Measurements from ENCODE around the gene BTN3A1. TPM values are rescaled to one million over a fixed set of nuclear protein-coding genes. Genes with fewer than 3 reads are reported as not detected.

Gene BTN3A1
- total RNA-seq (2022) (2.0 and 2.6 TPM in 2 replicates), Bru-seq, nascent RNA (percentile 40 among the genes with signal in this experiment), BruChase-seq, experiment 1, labeled RNA remaining after a 2-hour chase (percentile 37 among the genes with signal in this experiment), BruChase-seq, experiment 2, labeled RNA remaining after a 6-hour chase (percentile 36 among the genes with signal in this experiment)
- long read RNA-seq, partial matches to known transcripts = 0 of 1 reads
- long read RNA-seq, other reads (novel, unspliced or antisense) = 1 of 1 reads

- Histone ChIP-seq H3K4me1 (0 out of 2 replicates have a peak, but pooled peaks cover 3% of the 10 kb centered on the region), H3K4me3 (ENCODE audit: low read depth, low read length) (peak within 1 kb of the TSS; percentile 60), H3K36me3 (ENCODE audit: control insufficient read depth, insufficient read depth, low read length) (no peaks in the 10 kb centered on the region), H3K9me3 (no peaks in the 10 kb centered on the region), H3K27me3 (replicated peaks; ENCODE audit: control insufficient read depth, insufficient read depth, low read length) (no peaks in the 10 kb centered on the region)
- Mint-ChIP-seq H3K9me3 (ENCODE audit: unreplicated experiment) (no peaks in the 10 kb centered on the region), H3K27me3 (ENCODE audit: insufficient read depth, unreplicated experiment) (no peaks in the 10 kb centered on the region), H3K27ac (ENCODE audit: unreplicated experiment) (peak within 1 kb of the TSS; percentile 2), H3K4me3 (ENCODE audit: unreplicated experiment) (peak within 1 kb of the TSS; percentile 68), H3K4me1 (ENCODE audit: low read depth, unreplicated experiment) (no peaks in the 10 kb centered on the region), H3K36me3 (ENCODE audit: insufficient read depth, unreplicated experiment) (no peaks in the 10 kb centered on the region)
- peak; percentile 52 to 59 for DNase-seq
- intact Hi-C loops (cut with micrococcal nuclease; ENCODE audit: unreplicated experiment) = loop anchor here (1.0 kb wide), 1 partner anchor 14 kb away; no protein-coding TSS in a partner anchor
- BruUV-seq (replicated peaks) = no TSS peak
- TF ChIP-seq, protein P1, sequence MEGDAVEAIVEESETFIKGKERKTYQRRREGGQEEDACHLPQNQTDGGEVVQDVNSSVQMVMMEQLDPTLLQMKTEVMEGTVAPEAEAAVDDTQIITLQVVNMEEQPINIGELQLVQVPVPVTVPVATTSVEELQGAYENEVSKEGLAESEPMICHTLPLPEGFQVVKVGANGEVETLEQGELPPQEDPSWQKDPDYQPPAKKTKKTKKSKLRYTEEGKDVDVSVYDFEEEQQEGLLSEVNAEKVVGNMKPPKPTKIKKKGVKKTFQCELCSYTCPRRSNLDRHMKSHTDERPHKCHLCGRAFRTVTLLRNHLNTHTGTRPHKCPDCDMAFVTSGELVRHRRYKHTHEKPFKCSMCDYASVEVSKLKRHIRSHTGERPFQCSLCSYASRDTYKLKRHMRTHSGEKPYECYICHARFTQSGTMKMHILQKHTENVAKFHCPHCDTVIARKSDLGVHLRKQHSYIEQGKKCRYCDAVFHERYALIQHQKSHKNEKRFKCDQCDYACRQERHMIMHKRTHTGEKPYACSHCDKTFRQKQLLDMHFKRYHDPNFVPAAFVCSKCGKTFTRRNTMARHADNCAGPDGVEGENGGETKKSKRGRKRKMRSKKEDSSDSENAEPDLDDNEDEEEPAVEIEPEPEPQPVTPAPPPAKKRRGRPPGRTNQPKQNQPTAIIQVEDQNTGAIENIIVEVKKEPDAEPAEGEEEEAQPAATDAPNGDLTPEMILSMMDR (IDR thresholded peaks at IDR 0.05; ENCODE audit: insufficient read depth in 1 of 2, low read depth in 1 of 2, low read length in 1 of 2, severe bottlenecking in 1 of 2, unreplicated experiment in 1 of 2) = no peak
- ChIA-PET POLR2A (no interaction called here), CTCF (no interaction called here)
These were observed at the start of gene BTN3A1 for GRCh38 chr6:26401987-26402658. BTN3A1 (plus strand) TSS chr6:26402275; CDS start chr6:26405564, 3,289 bp downstream.

DNA sequence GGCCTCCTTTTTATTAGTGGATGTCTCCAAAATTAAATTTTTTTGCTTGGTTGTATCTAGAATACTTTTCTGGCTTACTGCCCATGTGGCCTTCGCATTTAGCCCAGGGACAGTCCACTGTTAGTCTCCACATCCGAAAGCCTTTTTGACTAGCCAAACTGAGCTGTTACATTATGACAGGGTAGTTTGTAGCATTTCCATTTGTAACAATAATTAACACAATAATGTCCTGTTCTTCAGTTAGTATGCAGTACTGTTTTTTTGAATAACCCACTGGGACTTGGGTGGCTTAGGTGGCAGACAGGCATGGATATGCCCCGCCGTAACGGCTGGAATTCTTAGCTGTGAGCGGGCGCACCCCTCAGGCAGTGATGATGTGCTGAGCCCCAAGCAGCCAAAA, 49.8 kb upstream of the BTN3A1 start:
- intact Hi-C loops (cut with micrococcal nuclease; ENCODE audit: unreplicated experiment) = no loop called here
- ChIA-PET POLR2A (no interaction called here), CTCF (no interaction called here)
- TF ChIP-seq, protein P1 (IDR thresholded peaks at IDR 0.05; ENCODE audit: insufficient read depth in 1 of 2, low read depth in 1 of 2, low read length in 1 of 2, severe bottlenecking in 1 of 2, unreplicated experiment in 1 of 2) = no peak
- Mint-ChIP-seq H3K36me3 (ENCODE audit: insufficient read depth, unreplicated experiment) (no peaks in the 10 kb centered on the region), H3K27me3 (ENCODE audit: insufficient read depth, unreplicated experiment) (no peaks in the 10 kb centered on the region), H3K4me1 (ENCODE audit: low read depth, unreplicated experiment) (peaks cover 4% of the 10 kb centered on the region), H3K27ac (ENCODE audit: unreplicated experiment) (no peak overlapping the region), H3K9me3 (ENCODE audit: unreplicated experiment) (no peaks in the 10 kb centered on the region), H3K4me3 (ENCODE audit: unreplicated experiment) (no peak overlapping the region)
- H3K9me3 ChIP-seq = no peaks in the 10 kb centered on the region
- no TSS peak for BruUV-seq (replicated peaks)
- H3K4me1 ChIP-seq = peaks cover 12% of the 10 kb centered on the region
- H3K27me3 ChIP-seq (replicated peaks; ENCODE audit: control insufficient read depth, insufficient read depth, low read length) = no peaks in the 10 kb centered on the region
- no peak for DNase-seq
- H3K4me3 ChIP-seq (ENCODE audit: low read depth, low read length) = no peak overlapping the region
- H3K36me3 ChIP-seq (ENCODE audit: control insufficient read depth, insufficient read depth, low read length) = no peaks in the 10 kb centered on the region; the same call in 1 of the 2 replicates

DNA sequence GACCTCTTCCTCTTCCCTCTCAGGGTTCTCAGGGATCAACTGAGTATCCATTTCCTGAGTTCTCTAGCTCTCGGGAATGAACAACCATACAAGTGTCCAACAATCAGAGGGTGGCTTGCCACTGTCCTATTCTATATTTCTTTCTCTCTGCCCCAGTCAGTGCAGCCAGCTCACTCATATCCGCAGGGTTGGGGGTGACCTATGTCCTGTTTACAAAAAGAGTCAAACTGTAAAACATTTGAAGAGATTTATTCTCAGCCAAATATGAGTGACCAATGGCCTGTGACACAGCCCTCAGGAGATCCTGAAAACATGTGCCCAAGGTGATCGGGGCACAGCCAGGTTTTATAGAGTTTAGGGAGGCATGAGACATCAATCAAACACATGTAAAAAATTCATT, 47.9 kb upstream of the BTN3A1 start:
- H3K4me1 Mint-ChIP-seq (ENCODE audit: low read depth, unreplicated experiment) = peaks cover 4% of the 10 kb centered on the region
- TF ChIP-seq, protein P1 (IDR thresholded peaks at IDR 0.05; ENCODE audit: insufficient read depth in 1 of 2, low read depth in 1 of 2, low read length in 1 of 2, severe bottlenecking in 1 of 2, unreplicated experiment in 1 of 2) = no peak
- no peaks in the 10 kb centered on the region for H3K27me3 ChIP-seq (replicated peaks; ENCODE audit: control insufficient read depth, insufficient read depth, low read length)
- no peak overlapping the region for H3K4me3 ChIP-seq (ENCODE audit: low read depth, low read length)
- no peaks in the 10 kb centered on the region for H3K27me3 Mint-ChIP-seq (ENCODE audit: insufficient read depth, unreplicated experiment)
- intact Hi-C loops (cut with micrococcal nuclease; ENCODE audit: unreplicated experiment) = no loop called here
- no peaks in the 10 kb centered on the region for H3K36me3 Mint-ChIP-seq (ENCODE audit: insufficient read depth, unreplicated experiment)
- H3K9me3 ChIP-seq = no peaks in the 10 kb centered on the region
- ChIA-PET CTCF (no interaction called here), POLR2A (no interaction called here)
- H3K9me3 Mint-ChIP-seq (ENCODE audit: unreplicated experiment) = no peaks in the 10 kb centered on the region
- no TSS peak for BruUV-seq (replicated peaks)
- H3K4me1 ChIP-seq = peaks cover 12% of the 10 kb centered on the region
- no peak for DNase-seq
- no peak overlapping the region for H3K4me3 Mint-ChIP-seq (ENCODE audit: unreplicated experiment)
- no peak overlapping the region for H3K27ac Mint-ChIP-seq (ENCODE audit: unreplicated experiment)
- H3K36me3 ChIP-seq (ENCODE audit: control insufficient read depth, insufficient read depth, low read length) = no peaks in the 10 kb centered on the region; the same call in 1 of the 2 replicates

All from Caco-2 (cell line).